ENCODE data around the gene RAI1.

RAI1 gene

GRCh38 chr17:17761894-17762743 lies 80.9 kb downstream of the RAI1 start:
- no peak overlapping the region for H3K27ac ChIP-seq (replicated peaks; ENCODE audit: low read length)
- H2AK5ac ChIP-seq (ENCODE audit: low read depth, low read length) = peak overlapping the region; percentile 80
- H2BK5ac ChIP-seq (ENCODE audit: low read length) = no peak overlapping the region
- 100% methylated on average over 1 of the region's 11 CpGs; no CpG with 5 or more reads in 1 of the 2 donors for WGBS, 2 donors (ENCODE audit: extremely low coverage in 2 of 2, insufficient read length in 2 of 2, insufficient replicate concordance in 1 of 2)
- H3K9me3 ChIP-seq (replicated peaks in 1 of 2; ENCODE audit: control insufficient read depth in 2 of 2, insufficient read depth in 1 of 2, low read depth in 1 of 2, low read length in 2 of 2) = no peaks in the 10 kb centered on the region
- no peak overlapping the region for H3K14ac ChIP-seq (ENCODE audit: low read length)
- peaks cover 17% of the 10 kb centered on the region for H3K79me1 ChIP-seq (ENCODE audit: low read depth, low read length)
- peaks cover 3 to 48% of the 10 kb centered on the region in 2 donors for H3K36me3 ChIP-seq (replicated peaks in 1 of 2; ENCODE audit: control insufficient read depth in 2 of 2, insufficient read depth in 2 of 2, low read length in 2 of 2)
- no peaks in the 10 kb centered on the region for H3K27me3 ChIP-seq (ENCODE audit: control insufficient read depth in 3 of 3, insufficient read depth in 3 of 3, low read depth in 1 of 3, low read length in 3 of 3)
- no peak overlapping the region for H4K8ac ChIP-seq (ENCODE audit: low read depth, low read length)
- peaks cover 18 to 32% of the 10 kb centered on the region in 2 donors for H3K4me1 ChIP-seq (ENCODE audit: control insufficient read depth in 2 of 2, insufficient read depth in 1 of 2, low read depth in 1 of 2, low read length in 2 of 2)
- no peak overlapping the region for H3K4me2 ChIP-seq (ENCODE audit: insufficient read depth, low read length, poor library complexity, severe bottlenecking)
- H3K4ac ChIP-seq (ENCODE audit: low read length) = no peak overlapping the region
- peak overlapping the region; percentile 29 for H3K18ac ChIP-seq (ENCODE audit: low read length)
- H2AFZ ChIP-seq (ENCODE audit: low read length) = no peak overlapping the region
- no peak overlapping the region for H3K4me3 ChIP-seq (ENCODE audit: low read length in 2 of 2)
- no peak for DNase-seq (ENCODE audit: low spot score)
- peak overlapping the region; percentile 11 for H2BK12ac ChIP-seq (ENCODE audit: low read length)
- no peak overlapping the region for H4K91ac ChIP-seq (ENCODE audit: low read depth, low read length, poor library complexity)
- H3K9ac ChIP-seq (ENCODE audit: low read depth, low read length, poor library complexity) = peak overlapping the region; percentile 25
- H2BK15ac ChIP-seq (ENCODE audit: low read length) = no peak overlapping the region
- H2BK120ac ChIP-seq (ENCODE audit: low read depth, low read length) = no peak overlapping the region
- H3K23ac ChIP-seq (ENCODE audit: low read depth, low read length, poor library complexity) = no peak overlapping the region

GRCh38 chr17:17762744-17763105 lies 81.5 kb downstream of the RAI1 start:
- Histone ChIP-seq H3K27me3 (ENCODE audit: control insufficient read depth in 3 of 3, insufficient read depth in 3 of 3, low read depth in 1 of 3, low read length in 3 of 3) (no peaks in the 10 kb centered on the region), H3K36me3 (replicated peaks in 1 of 2; ENCODE audit: control insufficient read depth in 2 of 2, insufficient read depth in 2 of 2, low read length in 2 of 2) (peaks cover 3 to 43% of the 10 kb centered on the region in 2 donors), H3K4me2 (ENCODE audit: insufficient read depth, low read length, poor library complexity, severe bottlenecking) (no peak overlapping the region), H3K27ac (replicated peaks; ENCODE audit: low read length) (peak overlapping the region; percentile 30), H3K9ac (ENCODE audit: low read depth, low read length, poor library complexity) (peak overlapping the region; percentile 25), H3K4me1 (ENCODE audit: control insufficient read depth in 2 of 2, insufficient read depth in 1 of 2, low read depth in 1 of 2, low read length in 2 of 2) (peaks cover 24 to 34% of the 10 kb centered on the region in 2 donors), H3K4me3 (ENCODE audit: low read length in 2 of 2) (no peak overlapping the region), H2AK5ac (ENCODE audit: low read depth, low read length) (peak overlapping the region; percentile 80), H2BK5ac (ENCODE audit: low read length) (no peak overlapping the region), H3K4ac (ENCODE audit: low read length) (no peak overlapping the region), H3K14ac (ENCODE audit: low read length) (peak overlapping the region; percentile 32), H2BK120ac (ENCODE audit: low read depth, low read length) (no peak overlapping the region), H2BK15ac (ENCODE audit: low read length) (no peak overlapping the region), H3K79me1 (ENCODE audit: low read depth, low read length) (peaks cover 14% of the 10 kb centered on the region), H3K18ac (ENCODE audit: low read length) (no peak overlapping the region), H3K9me3 (replicated peaks in 1 of 2; ENCODE audit: control insufficient read depth in 2 of 2, insufficient read depth in 1 of 2, low read depth in 1 of 2, low read length in 2 of 2) (no peaks in the 10 kb centered on the region), H4K8ac (ENCODE audit: low read depth, low read length) (no peak overlapping the region), H3K23ac (ENCODE audit: low read depth, low read length, poor library complexity) (no peak overlapping the region), H2BK12ac (ENCODE audit: low read length) (peak overlapping the region; percentile 11), H2AFZ (ENCODE audit: low read length) (no peak overlapping the region), H4K91ac (ENCODE audit: low read depth, low read length, poor library complexity) (no peak overlapping the region)
- no CpG with 5 or more reads among the region's 5 CpGs for WGBS, 2 donors (ENCODE audit: extremely low coverage in 2 of 2, insufficient read length in 2 of 2, insufficient replicate concordance in 1 of 2)
- DNase-seq (ENCODE audit: low spot score) = no peak

GRCh38 chr17:17763136-17763535 lies 81.9 kb downstream of the RAI1 start:
- no peak overlapping the region for H3K9ac ChIP-seq (ENCODE audit: low read depth, low read length, poor library complexity)
- H2AK5ac ChIP-seq (ENCODE audit: low read depth, low read length) = no peak overlapping the region
- H4K8ac ChIP-seq (ENCODE audit: low read depth, low read length) = no peak overlapping the region
- no peak overlapping the region for H3K4me3 ChIP-seq (ENCODE audit: low read length in 2 of 2)
- H3K9me3 ChIP-seq (replicated peaks in 1 of 2; ENCODE audit: control insufficient read depth in 2 of 2, insufficient read depth in 1 of 2, low read depth in 1 of 2, low read length in 2 of 2) = no peaks in the 10 kb centered on the region
- H4K91ac ChIP-seq (ENCODE audit: low read depth, low read length, poor library complexity) = no peak overlapping the region
- no peak overlapping the region for H3K23ac ChIP-seq (ENCODE audit: low read depth, low read length, poor library complexity)
- H3K4ac ChIP-seq (ENCODE audit: low read length) = no peak overlapping the region
- H3K14ac ChIP-seq (ENCODE audit: low read length) = peak overlapping the region; percentile 32
- no peak overlapping the region for H3K4me2 ChIP-seq (ENCODE audit: insufficient read depth, low read length, poor library complexity, severe bottlenecking)
- no peak overlapping the region for H2BK15ac ChIP-seq (ENCODE audit: low read length)
- no peak overlapping the region for H2BK12ac ChIP-seq (ENCODE audit: low read length)
- DNase-seq (ENCODE audit: low spot score) = no peak
- peaks cover 28 to 38% of the 10 kb centered on the region in 2 donors for H3K4me1 ChIP-seq (ENCODE audit: control insufficient read depth in 2 of 2, insufficient read depth in 1 of 2, low read depth in 1 of 2, low read length in 2 of 2)
- H3K27ac ChIP-seq (replicated peaks; ENCODE audit: low read length) = peak overlapping the region; percentile 30
- H3K36me3 ChIP-seq (replicated peaks in 1 of 2; ENCODE audit: control insufficient read depth in 2 of 2, insufficient read depth in 2 of 2, low read length in 2 of 2) = peaks cover 3 to 39% of the 10 kb centered on the region in 2 donors
- WGBS, 2 donors (ENCODE audit: extremely low coverage in 2 of 2, insufficient read length in 2 of 2, insufficient replicate concordance in 1 of 2) = no CpG with 5 or more reads among the region's 9 CpGs
- H3K79me1 ChIP-seq (ENCODE audit: low read depth, low read length) = peaks cover 12% of the 10 kb centered on the region
- H2AFZ ChIP-seq (ENCODE audit: low read length) = no peak overlapping the region
- H3K27me3 ChIP-seq (ENCODE audit: control insufficient read depth in 3 of 3, insufficient read depth in 3 of 3, low read depth in 1 of 3, low read length in 3 of 3) = no peaks in the 10 kb centered on the region
- no peak overlapping the region for H2BK120ac ChIP-seq (ENCODE audit: low read depth, low read length)
- H3K18ac ChIP-seq (ENCODE audit: low read length) = peak overlapping the region; percentile 68
- H2BK5ac ChIP-seq (ENCODE audit: low read length) = no peak overlapping the region

- no peak overlapping the region for H2AFZ ChIP-seq (ENCODE audit: low read length)
These were observed 82.5 kb downstream of the RAI1 start for GRCh38 chr17:17763734-17764133.

More at GRCh38 chr17:17763734-17764133, 82.5 kb downstream of the RAI1 start:
- H3K9ac ChIP-seq (ENCODE audit: low read depth, low read length, poor library complexity) = no peak overlapping the region
- H3K4me1 ChIP-seq (ENCODE audit: control insufficient read depth in 2 of 2, insufficient read depth in 1 of 2, low read depth in 1 of 2, low read length in 2 of 2) = peaks cover 32 to 44% of the 10 kb centered on the region in 2 donors
- no peak overlapping the region for H2AK5ac ChIP-seq (ENCODE audit: low read depth, low read length)
- H2BK12ac ChIP-seq (ENCODE audit: low read length) = no peak overlapping the region
- H3K27ac ChIP-seq (replicated peaks; ENCODE audit: low read length) = no peak overlapping the region
- no peaks in the 10 kb centered on the region for H3K27me3 ChIP-seq (ENCODE audit: control insufficient read depth in 3 of 3, insufficient read depth in 3 of 3, low read depth in 1 of 3, low read length in 3 of 3)
- no peak overlapping the region for H3K4ac ChIP-seq (ENCODE audit: low read length)
- H3K4me3 ChIP-seq (ENCODE audit: low read length in 2 of 2) = no peak overlapping the region
- H3K18ac ChIP-seq (ENCODE audit: low read length) = no peak overlapping the region
- H3K79me1 ChIP-seq (ENCODE audit: low read depth, low read length) = peaks cover 15% of the 10 kb centered on the region
- no peak overlapping the region for H4K91ac ChIP-seq (ENCODE audit: low read depth, low read length, poor library complexity)
- no peak overlapping the region for H3K4me2 ChIP-seq (ENCODE audit: insufficient read depth, low read length, poor library complexity, severe bottlenecking)
- peaks cover 3 to 39% of the 10 kb centered on the region in 2 donors for H3K36me3 ChIP-seq (replicated peaks in 1 of 2; ENCODE audit: control insufficient read depth in 2 of 2, insufficient read depth in 2 of 2, low read length in 2 of 2)
- no peak overlapping the region for H2BK5ac ChIP-seq (ENCODE audit: low read length)
- no peak for DNase-seq (ENCODE audit: low spot score)
- no peak overlapping the region for H2BK120ac ChIP-seq (ENCODE audit: low read depth, low read length)
- no peak overlapping the region for H4K8ac ChIP-seq (ENCODE audit: low read depth, low read length)
- no peak overlapping the region for H3K23ac ChIP-seq (ENCODE audit: low read depth, low read length, poor library complexity)
- H2BK15ac ChIP-seq (ENCODE audit: low read length) = no peak overlapping the region
- H3K9me3 ChIP-seq (replicated peaks in 1 of 2; ENCODE audit: control insufficient read depth in 2 of 2, insufficient read depth in 1 of 2, low read depth in 1 of 2, low read length in 2 of 2) = no peaks in the 10 kb centered on the region
- no CpG with 5 or more reads among the region's 5 CpGs for WGBS, 2 donors (ENCODE audit: extremely low coverage in 2 of 2, insufficient read length in 2 of 2, insufficient replicate concordance in 1 of 2)
- H3K14ac ChIP-seq (ENCODE audit: low read length) = no peak overlapping the region

All from neuronal stem cell (in vitro differentiated cells).